ENCODE data around the gene TOP3B.

Gene TOP3B

GRCh38 chr22:21978564-21979386 lies 3.8 kb downstream of the TOP3B start:
- no peak for DNase-seq

- DNase-seq = no peak
Measured at GRCh38 chr22:21977814-21978213, 4.8 kb downstream of the TOP3B start.

DNA sequence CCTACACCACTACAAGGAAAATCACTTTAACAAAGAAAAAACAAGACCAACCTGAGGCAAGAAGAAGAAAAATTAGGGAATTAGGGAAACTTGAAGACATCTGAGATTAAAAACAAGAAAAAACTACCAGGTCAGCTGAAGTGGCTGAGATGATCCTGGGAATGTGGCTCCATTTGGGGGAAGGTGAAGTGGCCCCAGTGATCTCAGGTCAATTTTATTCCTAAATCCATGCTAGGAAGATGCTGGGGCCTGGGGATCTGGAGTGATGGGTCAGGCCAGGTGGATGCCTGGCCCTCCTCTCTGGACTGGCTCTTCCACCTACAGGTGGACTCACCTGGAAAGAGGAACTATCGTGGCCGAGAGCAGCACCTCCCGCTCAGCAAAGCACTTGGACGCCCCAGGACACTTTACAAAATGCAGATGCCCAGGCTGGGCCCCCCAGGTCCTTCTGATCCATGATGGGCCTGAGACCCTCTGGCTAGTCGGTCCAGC lies 6.7 kb downstream of the TOP3B start:
- no peak for DNase-seq

DNA sequence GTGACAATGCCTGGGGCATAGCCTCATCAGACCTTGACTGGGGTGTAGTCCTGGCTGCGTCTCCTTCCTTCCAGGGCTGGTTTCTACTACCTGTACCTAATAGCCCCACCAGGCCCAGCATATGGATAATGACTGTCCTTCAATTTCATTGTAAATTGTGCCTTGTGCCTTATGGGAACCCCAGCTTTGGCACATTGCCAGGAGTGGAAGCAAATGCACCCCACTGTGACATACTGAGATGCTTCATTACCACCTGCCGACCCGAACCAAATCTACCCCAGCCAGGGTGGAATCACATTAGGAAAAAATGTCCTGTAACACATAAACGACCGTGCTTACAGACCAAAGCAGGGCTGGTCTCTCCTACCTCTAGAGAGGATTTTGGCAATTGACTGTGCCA lies 7.3 kb downstream of the TOP3B start:
- no peak for DNase-seq

- no peak for DNase-seq
Measured at GRCh38 chr22:21974058-21974649, 8.4 kb downstream of the TOP3B start.

DNA sequence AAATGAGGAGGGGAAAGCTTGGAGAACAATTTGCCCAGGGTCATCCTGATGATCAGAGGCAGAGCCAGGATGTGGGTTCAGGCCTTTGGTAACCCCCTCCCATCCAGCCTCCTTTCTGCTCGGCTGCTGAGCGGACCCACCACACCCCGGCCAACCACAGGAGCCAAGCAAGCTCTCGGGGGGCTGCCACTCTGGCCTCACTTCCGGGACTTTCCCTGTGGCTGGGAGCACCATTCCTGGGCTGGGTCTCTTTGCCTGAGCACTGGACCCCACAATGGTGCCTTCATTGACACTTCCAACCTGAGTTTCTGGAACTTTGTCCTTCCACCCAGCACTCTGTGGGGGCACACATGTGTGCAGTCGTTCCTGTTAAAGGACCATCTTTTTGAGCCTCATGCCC lies 9.8 kb downstream of the TOP3B start:
- no peak for DNase-seq

DNA sequence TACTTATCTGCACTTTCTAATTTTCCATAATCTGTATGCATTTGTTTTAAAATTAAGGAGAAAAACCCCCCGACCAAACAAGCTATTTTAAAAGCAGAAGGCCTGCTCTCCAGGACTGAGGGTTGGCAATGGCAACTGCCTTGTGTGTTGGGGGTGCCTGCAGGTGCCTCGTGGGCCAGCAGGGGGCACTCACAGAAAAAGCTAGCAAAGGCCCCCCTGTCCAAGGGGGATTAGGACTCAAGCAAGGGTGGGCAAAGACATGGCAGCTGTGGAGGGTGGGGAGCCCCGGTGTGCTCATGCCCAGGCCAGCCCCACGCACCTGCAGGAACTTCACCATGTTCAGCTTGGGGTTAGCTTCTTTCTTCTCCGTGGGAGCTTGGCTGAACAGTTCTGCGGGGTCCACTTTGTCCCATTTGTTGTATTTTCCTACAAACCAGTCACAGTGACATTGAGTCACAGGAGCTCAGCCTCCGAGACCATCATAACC lies 10.3 kb downstream of the TOP3B start:
- no peak for DNase-seq

DNA sequence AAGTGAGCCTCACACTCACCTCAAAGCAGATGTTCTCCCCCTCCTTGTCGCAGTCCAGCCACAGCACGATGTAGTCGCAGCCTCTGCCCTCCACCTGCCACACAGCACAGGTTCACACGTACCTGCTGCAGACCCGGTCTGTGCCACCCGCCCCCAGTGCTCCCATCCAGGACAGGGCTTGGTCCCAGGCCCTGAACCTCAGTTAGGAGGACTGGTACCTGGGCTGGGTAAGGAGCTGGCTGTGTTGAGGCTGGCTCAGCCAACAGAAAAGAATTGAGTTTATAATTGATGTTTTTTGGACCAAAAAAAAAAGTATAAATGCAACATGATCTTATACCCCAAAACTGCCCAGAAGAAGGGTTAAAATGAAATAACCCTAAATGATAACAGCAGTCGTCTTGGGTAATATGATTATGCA lies 10.7 kb downstream of the TOP3B start:
- no peak for DNase-seq

- DNase-seq = no peak
Measured at GRCh38 chr22:21970800-21971617, 11.6 kb downstream of the TOP3B start.

- no peak for DNase-seq
Measured at GRCh38 chr22:21970037-21970799, 12.4 kb downstream of the TOP3B start.

DNA sequence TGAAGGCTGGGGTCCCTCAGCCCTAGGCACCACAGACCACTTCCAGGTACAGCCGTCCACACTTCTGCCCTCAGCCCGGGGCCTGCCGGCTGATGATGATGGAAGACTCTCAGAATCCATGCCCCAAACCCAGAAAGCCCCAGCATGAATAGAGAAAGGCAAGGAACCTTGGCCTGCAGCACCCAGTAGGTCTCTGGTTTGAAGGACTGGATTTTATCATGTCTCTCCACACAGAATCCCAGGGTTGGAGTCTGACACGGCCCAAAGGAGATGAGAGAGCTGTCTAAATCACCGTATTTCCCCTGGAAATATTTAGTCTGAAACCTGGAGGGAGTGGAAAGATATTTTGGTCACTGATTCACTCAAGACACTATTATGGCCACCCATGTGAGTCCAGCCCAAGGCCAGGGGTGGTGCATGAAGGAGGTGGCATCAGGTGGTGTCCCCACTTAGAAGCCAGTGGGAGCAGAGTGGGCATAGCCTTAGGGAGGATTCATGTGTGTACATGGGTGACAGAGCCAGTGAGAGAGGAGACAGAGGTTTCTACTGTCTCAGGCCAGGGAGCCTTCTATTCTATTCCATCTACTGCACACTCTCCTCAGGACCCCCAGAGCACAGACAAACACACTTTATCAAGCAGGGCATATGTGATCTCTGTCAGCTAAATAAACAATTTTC lies 14.0 kb downstream of the TOP3B start:
- DNase-seq = no peak

DNA sequence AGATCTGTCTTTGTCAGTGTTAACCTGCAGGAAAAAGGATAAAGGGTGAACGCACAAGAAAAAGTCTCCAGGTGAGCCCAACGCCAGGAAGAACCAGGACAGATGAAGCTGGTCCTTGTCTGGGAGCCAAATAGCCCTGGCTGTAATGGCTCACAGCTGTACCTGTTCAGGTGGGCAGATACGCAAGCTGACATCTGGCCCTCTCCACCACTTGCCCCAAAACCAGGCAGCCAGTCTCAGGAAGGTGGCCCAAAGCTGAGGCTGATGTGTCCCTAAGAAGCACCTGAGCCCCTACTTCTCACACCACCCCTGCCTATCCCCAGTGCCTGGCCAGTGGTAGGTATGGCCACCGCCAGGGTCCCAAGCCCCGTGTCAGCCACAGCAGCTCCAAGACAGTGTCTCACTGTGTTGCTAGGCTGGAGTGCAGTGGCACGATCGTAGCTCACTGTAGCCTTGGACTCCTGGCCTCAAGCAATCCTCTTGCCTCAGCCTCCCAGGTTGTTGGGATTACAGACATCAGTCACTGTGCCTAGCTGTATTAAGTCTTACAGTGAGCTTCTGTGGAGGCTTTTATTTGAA lies 14.8 kb downstream of the TOP3B start:
- DNase-seq = no peak

DNA sequence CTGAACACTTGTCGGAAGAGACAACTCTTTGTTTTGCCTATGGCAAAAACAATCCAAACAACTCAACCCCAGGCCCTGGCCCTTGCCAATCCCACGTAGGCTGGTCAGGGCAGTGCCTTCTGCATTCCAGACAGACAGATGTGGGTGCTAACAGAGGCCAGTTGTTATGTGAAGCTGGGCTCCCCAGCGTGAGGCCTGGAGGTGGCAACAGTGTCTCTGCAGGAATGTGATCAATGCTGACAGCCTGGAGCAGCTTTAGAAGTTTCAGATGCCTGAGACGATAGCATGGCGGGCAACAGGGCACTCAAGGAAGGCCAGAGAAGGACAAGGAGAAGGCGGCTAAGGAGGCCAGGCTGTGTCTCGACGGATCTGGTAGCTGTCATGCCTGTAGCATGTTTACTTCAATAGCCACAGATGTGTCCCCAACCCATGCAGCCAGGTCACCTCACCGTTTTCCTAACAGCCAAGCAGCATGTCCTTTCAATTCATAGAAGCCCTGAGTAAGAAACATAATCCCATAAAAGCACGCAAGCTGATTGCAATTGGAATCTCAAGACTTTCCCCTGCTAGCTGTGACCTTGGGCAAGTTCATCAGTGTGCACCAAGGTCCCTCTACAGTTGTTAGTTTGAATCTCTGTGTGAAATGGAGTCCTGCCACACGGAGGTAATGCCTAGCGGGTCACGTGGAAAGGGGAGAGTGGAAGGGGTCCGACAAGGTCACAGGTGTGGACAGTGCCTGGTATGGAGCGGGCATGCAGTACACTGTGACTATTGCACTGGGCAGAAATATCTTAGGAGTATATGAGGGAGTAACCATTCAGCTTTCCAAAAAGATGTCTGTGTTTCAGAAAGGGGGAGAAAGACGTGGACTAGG lies 15.7 kb downstream of the TOP3B start:
- no peak for DNase-seq

DNA sequence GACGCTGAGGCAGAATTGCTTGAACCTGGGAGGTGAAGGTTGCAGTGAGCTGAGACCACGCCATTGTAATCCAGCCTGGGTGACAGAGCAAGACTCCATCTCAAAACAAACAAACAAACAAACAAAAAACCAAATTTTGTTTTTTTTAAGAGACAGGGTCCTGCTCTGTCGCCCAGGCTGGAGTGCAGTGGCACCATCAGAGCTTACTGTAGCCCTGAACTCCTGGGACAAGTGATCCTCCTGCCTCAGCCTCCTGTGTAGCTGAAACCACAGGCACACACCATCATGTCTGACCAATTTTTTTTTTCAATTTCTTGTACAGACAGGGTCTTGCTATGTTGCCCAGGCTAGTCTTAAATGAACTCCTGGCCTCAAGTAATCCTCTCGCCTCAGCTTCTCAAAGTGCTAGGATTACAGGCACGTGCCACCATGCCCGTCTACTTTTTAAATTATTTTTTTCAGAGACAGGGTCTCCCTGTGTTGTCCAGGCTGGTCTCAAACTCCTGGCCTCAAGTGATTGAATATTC lies 16.8 kb downstream of the TOP3B start:
- DNase-seq = no peak

- DNase-seq = no peak
Measured at GRCh38 chr22:21964918-21965484, 17.6 kb downstream of the TOP3B start.

GRCh38 chr22:21964234-21964633 lies 18.4 kb downstream of the TOP3B start:
- DNase-seq = no peak

DNA sequence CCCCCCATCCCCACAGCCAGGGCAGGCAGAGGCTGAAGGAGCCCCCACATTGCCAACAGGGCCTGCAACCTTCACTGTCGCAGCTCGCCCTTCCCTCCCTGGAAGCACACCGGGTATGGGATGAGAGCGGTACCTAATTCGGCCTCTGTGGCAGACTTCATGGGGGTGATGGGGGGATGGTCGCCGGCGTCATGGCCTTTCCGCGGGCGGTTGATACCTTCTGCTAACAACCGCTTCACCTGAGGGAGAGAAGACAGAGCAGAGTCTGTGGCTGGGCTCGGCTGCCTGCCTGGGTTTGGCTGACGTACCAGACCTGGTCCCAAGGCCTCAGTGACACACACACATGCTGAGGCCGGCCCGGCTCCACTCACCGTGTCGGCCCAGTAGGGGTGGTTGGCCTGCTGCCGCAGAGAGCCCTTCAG lies 18.8 kb downstream of the TOP3B start:
- DNase-seq = no peak

DNA sequence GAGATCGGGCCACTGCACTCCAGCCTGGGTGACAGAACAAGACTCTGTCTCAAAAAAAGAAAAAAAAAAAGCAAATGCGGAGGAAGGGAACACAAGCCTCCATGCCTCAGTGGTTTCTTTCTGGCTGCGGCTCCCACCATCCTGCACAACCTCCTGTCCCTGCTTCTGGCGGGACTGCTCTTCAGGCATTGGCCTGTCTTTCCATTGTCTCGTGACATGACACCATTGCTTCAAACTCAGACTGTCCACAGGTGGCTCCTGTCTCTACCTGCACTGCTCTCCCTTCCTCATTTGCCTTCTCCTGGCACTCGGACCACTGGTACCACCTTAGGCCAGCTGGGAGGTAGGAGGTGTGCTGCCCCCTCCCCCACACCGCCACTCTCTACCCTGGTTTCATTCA lies 19.3 kb downstream of the TOP3B start:
- no peak for DNase-seq

DNA sequence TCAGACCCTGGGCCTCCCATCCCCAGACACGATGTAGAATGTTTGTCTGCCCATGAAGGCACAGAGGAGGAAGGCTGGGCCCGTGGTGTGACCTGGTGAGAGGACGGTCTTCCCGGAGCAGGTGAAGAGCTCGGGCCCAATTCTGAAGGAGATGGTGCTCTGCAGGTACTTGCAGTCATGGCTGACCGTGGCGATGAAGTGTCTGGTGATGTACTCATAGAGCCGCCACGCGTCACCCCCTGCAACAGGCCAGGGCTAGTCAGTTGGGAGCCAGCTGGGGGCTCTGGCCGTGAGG lies 20.0 kb downstream of the TOP3B start:
- DNase-seq = no peak

Data from DMS153 (cell line).